Transverse colon (tissue), 3 donors: ENCODE measurements around the gene TNNC2.
"Not testable (repeated sequence)": the region's sequence is repeated elsewhere in the genome, so short reads cannot be mapped to it uniquely, and the experiment has no call there.

ENCODE experiments used
- POLR2A ChIP-seq: fragments of 450-650 bp; IDR thresholded peaks from one replicate; pipeline ENCODE4 v1.6.1; 2016; ENCODE audit warnings: antibody characterized with exemption, mild to moderate bottlenecking, moderate library complexity
- TF ChIP-seq, protein P1 (sequence below), 5 experiments: fragments of 200-600 bp in 3 of 5; fragments of 450-650 bp in 2 of 5; sonication (generic) in 3 of 5; IDR thresholded peaks; 1 replicate in 2 of 5; 2 replicates in 3 of 5; pipeline ENCODE4 v1.5.1; 2016 to 2017; ENCODE audit warnings: antibody characterized with exemption in 5 of 5, inconsistent platforms in 3 of 5, mild to moderate bottlenecking in 2 of 5, moderate library complexity in 1 of 5

GRCh38 chr20:45797955-45798354 lies 29.2 kb downstream of the TNNC2 start:
- TF ChIP-seq, protein P1, sequence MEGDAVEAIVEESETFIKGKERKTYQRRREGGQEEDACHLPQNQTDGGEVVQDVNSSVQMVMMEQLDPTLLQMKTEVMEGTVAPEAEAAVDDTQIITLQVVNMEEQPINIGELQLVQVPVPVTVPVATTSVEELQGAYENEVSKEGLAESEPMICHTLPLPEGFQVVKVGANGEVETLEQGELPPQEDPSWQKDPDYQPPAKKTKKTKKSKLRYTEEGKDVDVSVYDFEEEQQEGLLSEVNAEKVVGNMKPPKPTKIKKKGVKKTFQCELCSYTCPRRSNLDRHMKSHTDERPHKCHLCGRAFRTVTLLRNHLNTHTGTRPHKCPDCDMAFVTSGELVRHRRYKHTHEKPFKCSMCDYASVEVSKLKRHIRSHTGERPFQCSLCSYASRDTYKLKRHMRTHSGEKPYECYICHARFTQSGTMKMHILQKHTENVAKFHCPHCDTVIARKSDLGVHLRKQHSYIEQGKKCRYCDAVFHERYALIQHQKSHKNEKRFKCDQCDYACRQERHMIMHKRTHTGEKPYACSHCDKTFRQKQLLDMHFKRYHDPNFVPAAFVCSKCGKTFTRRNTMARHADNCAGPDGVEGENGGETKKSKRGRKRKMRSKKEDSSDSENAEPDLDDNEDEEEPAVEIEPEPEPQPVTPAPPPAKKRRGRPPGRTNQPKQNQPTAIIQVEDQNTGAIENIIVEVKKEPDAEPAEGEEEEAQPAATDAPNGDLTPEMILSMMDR (IDR thresholded peaks at IDR 0.05), result not testable (repeated sequence)
- not testable (repeated sequence) for TF ChIP-seq POLR2A
